ENCODE measurements around the gene AOPEP. TPM values are rescaled to one million over a fixed set of nuclear protein-coding genes. Genes with fewer than 3 reads are reported as not detected.

The AOPEP gene
- total RNA-seq, 1 experiment from 2014 or later: 15.0 TPM

GRCh38 chr9:95129476-95130291 is 403.2 kb downstream of the AOPEP start:
- Histone ChIP-seq H4K8ac (replicated peaks; ENCODE audit: insufficient read length, low read depth, low read length) (no peak overlapping the region), H3K4ac (ENCODE audit: low read depth, low read length) (no peak overlapping the region), H3K79me2 (ENCODE audit: insufficient read depth, low read length) (no peaks in the 10 kb centered on the region), H2AK5ac (ENCODE audit: insufficient read length, low read length) (no peak overlapping the region), H3K9ac (ENCODE audit: extremely low read depth, insufficient read length, low read length) (no peak overlapping the region), H3K4me1 (ENCODE audit: insufficient read depth, low read length) (peaks cover 10% of the 10 kb centered on the region; the same call in 1 of the 2 replicates), H3K23me2 (ENCODE audit: insufficient read length, low read depth, low read length, poor library complexity, severe bottlenecking) (peaks cover 4% of the 10 kb centered on the region), H3K27ac (ENCODE audit: insufficient read length, low read depth, low read length) (no peak overlapping the region), H2BK120ac (ENCODE audit: low read depth, low read length, poor library complexity, severe bottlenecking) (no peak overlapping the region), H2BK15ac (ENCODE audit: low read depth, low read length) (no peak overlapping the region), H4K20me1 (ENCODE audit: control insufficient read depth, insufficient read depth, insufficient read length) (no peaks in the 10 kb centered on the region), H2BK20ac (ENCODE audit: low read depth, low read length, poor library complexity, severe bottlenecking) (no peak overlapping the region), H3K23ac (ENCODE audit: insufficient read length, low read depth, low read length) (no peak overlapping the region), H2AFZ (ENCODE audit: low read length) (no peak overlapping the region), H3K4me2 (ENCODE audit: insufficient read depth, insufficient read length, low read length) (no peak overlapping the region), H2BK12ac (ENCODE audit: insufficient read length, low read depth, low read length) (no peak overlapping the region), H3K56ac (ENCODE audit: insufficient read length, low read depth, low read length) (no peak overlapping the region), H3T11ph (ENCODE audit: low read length) (no peak overlapping the region), H2BK5ac (ENCODE audit: insufficient read length, low read length) (no peak overlapping the region), H3K27me3 (ENCODE audit: insufficient read depth, low read length) (no peaks in the 10 kb centered on the region), H3K9me3 (ENCODE audit: control insufficient read depth, low read depth, low read length) (no peaks in the 10 kb centered on the region), H3K14ac (ENCODE audit: insufficient read depth, low read length) (no peak overlapping the region), H4K91ac (ENCODE audit: insufficient read length, low read depth, low read length) (no peak overlapping the region), H3K18ac (ENCODE audit: insufficient read length, low read depth, low read length) (no peak overlapping the region), H3K79me1 (ENCODE audit: insufficient read depth, low read depth, low read length, poor library complexity, severe bottlenecking) (no peaks in the 10 kb centered on the region), H4K5ac (ENCODE audit: insufficient read length, low read depth, low read length) (no peak overlapping the region)
- Mint-ChIP-seq H3K4me1 (peaks cover 35 to 46% of the 10 kb centered on the region in 2 experiments), H3K36me3 (ENCODE audit: insufficient read depth in 1 of 3, low read depth in 3 of 3) (no peaks in the 10 kb centered on the region), H3K4me3 (peak overlapping the region in 1 of 2 experiments; percentile 31; a peak in 3 of 5 replicates), H3K9me3 (no peaks in the 10 kb centered on the region), H3K27me3 (ENCODE audit: low read depth) (peaks cover 6% of the 10 kb centered on the region; the same call in 1 of the 2 replicates), H3K27ac (peak overlapping the region in 2 of 3 experiments; percentile 32 to 84; a peak in 4 of 7 replicates)
- TF ChIP-seq CTCF (conservative IDR thresholded peaks at IDR 0.05): no peak
- no peak for DNase-seq
- no CpG with 5 or more reads among the region's 8 CpGs for WGBS (ENCODE audit: extremely low coverage, insufficient read length, low lambda C conversion rate)
